Uterus (tissue), 2 donors: ENCODE results near the gene SLC17A4.

ENCODE experiments used
- POLR2A ChIP-seq, 2 donors: fragments of 450-650 bp; IDR thresholded peaks; one replicate each; pipeline ENCODE4 v1.6.1; 2016; ENCODE audit warnings: antibody characterized with exemption in 2 of 2, mild to moderate bottlenecking in 1 of 2, moderate library complexity in 1 of 2
- TF ChIP-seq, protein P1 (sequence below), 4 experiments: fragments of 200-600 bp in 2 of 4; fragments of 450-650 bp in 2 of 4; sonication (generic) in 2 of 4; IDR thresholded peaks; one replicate each; pipeline ENCODE4 v1.5.1; 2016 to 2019; ENCODE audit warnings: antibody characterized with exemption in 4 of 4, mild to moderate bottlenecking in 2 of 4, moderate library complexity in 1 of 4

DNA sequence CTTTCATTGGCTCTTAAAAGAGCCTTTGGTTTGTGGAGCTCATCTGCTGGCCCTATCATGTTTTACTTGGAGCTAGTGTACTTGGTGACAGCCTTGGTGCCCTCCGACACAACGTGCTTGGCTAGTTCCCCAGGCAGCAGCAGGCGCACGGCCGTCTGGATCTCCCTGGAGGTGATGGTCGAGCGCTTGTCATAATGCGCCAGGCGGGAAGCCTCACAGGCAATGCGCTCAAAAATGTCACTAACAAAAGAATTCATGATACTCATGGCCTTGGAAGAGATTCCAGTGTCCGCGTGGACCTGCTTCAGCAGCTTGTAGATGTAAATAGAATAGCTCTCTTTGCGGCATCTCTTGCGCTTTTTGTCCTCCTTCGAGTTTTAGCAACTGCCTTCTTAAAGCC, 22.8 kb upstream of the SLC17A4 start:
- TF ChIP-seq, protein P1, sequence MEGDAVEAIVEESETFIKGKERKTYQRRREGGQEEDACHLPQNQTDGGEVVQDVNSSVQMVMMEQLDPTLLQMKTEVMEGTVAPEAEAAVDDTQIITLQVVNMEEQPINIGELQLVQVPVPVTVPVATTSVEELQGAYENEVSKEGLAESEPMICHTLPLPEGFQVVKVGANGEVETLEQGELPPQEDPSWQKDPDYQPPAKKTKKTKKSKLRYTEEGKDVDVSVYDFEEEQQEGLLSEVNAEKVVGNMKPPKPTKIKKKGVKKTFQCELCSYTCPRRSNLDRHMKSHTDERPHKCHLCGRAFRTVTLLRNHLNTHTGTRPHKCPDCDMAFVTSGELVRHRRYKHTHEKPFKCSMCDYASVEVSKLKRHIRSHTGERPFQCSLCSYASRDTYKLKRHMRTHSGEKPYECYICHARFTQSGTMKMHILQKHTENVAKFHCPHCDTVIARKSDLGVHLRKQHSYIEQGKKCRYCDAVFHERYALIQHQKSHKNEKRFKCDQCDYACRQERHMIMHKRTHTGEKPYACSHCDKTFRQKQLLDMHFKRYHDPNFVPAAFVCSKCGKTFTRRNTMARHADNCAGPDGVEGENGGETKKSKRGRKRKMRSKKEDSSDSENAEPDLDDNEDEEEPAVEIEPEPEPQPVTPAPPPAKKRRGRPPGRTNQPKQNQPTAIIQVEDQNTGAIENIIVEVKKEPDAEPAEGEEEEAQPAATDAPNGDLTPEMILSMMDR (IDR thresholded peaks at IDR 0.05) = no peak
- no peak for TF ChIP-seq POLR2A (IDR thresholded peaks at IDR 0.05)
